ENCODE results near the gene ADAP1.

DNA sequence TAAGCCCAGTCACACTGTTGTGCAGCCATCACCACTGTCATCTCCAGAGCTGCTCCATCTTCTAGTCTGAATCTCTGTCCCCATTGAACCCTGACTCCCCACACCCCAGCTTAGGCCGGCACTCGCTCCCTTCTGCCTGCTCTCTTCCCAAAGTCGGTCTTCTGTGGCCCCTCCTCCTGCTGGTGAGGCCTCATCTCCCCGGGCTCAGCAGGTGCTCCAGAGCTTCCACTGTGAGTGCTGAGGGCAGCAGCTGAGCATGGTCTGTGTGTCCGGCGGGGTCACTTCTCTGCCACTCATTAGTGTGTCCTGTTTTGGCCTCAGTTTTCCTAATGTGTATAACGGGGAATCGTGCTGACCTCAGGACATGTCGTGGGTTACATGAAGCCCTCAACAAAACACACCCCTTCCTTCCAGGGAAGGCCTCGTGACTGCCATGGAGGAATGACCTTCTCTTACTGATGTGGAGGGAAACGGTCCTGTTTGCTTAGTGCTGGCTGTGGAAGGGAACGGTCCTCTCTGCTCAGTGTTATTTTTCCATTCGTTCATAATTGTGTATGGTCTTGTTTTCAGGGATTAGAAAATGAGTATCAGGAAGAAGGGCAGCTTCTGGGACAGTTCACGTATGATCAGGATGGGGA, 82.5 kb downstream of the ADAP1 start:
- TF ChIP-seq, protein P1, sequence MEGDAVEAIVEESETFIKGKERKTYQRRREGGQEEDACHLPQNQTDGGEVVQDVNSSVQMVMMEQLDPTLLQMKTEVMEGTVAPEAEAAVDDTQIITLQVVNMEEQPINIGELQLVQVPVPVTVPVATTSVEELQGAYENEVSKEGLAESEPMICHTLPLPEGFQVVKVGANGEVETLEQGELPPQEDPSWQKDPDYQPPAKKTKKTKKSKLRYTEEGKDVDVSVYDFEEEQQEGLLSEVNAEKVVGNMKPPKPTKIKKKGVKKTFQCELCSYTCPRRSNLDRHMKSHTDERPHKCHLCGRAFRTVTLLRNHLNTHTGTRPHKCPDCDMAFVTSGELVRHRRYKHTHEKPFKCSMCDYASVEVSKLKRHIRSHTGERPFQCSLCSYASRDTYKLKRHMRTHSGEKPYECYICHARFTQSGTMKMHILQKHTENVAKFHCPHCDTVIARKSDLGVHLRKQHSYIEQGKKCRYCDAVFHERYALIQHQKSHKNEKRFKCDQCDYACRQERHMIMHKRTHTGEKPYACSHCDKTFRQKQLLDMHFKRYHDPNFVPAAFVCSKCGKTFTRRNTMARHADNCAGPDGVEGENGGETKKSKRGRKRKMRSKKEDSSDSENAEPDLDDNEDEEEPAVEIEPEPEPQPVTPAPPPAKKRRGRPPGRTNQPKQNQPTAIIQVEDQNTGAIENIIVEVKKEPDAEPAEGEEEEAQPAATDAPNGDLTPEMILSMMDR (conservative IDR thresholded peaks at IDR 0.05; ENCODE audit: low read depth, low read length) = no peak
- TF ChIP-seq EZH2 (IDR thresholded peaks at IDR 0.05; ENCODE audit: borderline replicate concordance, low read depth, low read length, poor library complexity, severe bottlenecking) = no peak

Measured in A673 (cell line).